ENCODE data around the gene SPSB4.

Gene SPSB4

DNA sequence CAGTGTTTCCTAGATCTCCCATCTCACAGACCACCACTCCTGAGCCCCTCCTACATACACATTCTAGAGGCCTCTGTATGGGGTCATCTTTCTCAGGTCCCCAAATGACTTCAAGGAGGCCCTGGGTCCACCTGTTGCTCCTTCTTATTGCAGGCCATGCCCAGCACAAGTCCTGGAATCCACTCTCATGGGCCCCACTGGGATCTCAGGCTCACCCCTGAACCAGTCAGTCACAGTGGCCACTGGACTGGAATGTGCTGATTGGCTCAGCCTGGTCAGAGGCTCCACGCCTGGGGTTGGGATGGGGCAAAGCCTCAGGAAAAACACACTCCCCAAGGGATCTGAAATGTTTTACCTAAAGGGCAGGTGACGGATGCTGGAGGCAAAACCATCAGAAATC is 55.7 kb downstream of the SPSB4 start:
- Histone ChIP-seq H3K14ac (ENCODE audit: low read length) (no peak overlapping the region), H3K36me3 (replicated peaks in 1 of 2; ENCODE audit: control insufficient read depth in 2 of 2, insufficient read depth in 2 of 2, low read length in 2 of 2) (peaks cover 0 to 88% of the 10 kb centered on the region in 2 donors), H3K9me3 (replicated peaks in 1 of 2; ENCODE audit: control insufficient read depth in 2 of 2, insufficient read depth in 1 of 2, low read depth in 1 of 2, low read length in 2 of 2) (peaks cover 7 to 34% of the 10 kb centered on the region in 2 donors), H3K23ac (ENCODE audit: low read depth, low read length, poor library complexity) (no peak overlapping the region), H3K27me3 (ENCODE audit: control insufficient read depth in 3 of 3, insufficient read depth in 3 of 3, low read depth in 1 of 3, low read length in 3 of 3) (no peaks in the 10 kb centered on the region), H3K18ac (ENCODE audit: low read length) (no peak overlapping the region), H2BK120ac (ENCODE audit: low read depth, low read length) (no peak overlapping the region), H2AK5ac (ENCODE audit: low read depth, low read length) (no peak overlapping the region), H2BK5ac (ENCODE audit: low read length) (no peak overlapping the region), H3K27ac (replicated peaks; ENCODE audit: low read length) (no peak overlapping the region), H3K4ac (ENCODE audit: low read length) (no peak overlapping the region), H2BK15ac (ENCODE audit: low read length) (no peak overlapping the region), H3K79me1 (ENCODE audit: low read depth, low read length) (no peaks in the 10 kb centered on the region), H4K91ac (ENCODE audit: low read depth, low read length, poor library complexity) (no peak overlapping the region), H3K4me1 (ENCODE audit: control insufficient read depth in 2 of 2, insufficient read depth in 1 of 2, low read depth in 1 of 2, low read length in 2 of 2) (peaks cover 19 to 21% of the 10 kb centered on the region in 2 donors), H2BK12ac (ENCODE audit: low read length) (no peak overlapping the region), H3K9ac (ENCODE audit: low read depth, low read length, poor library complexity) (no peak overlapping the region), H3K4me2 (ENCODE audit: insufficient read depth, low read length, poor library complexity, severe bottlenecking) (no peak overlapping the region), H4K8ac (ENCODE audit: low read depth, low read length) (no peak overlapping the region), H2AFZ (ENCODE audit: low read length) (no peak overlapping the region), H3K4me3 (ENCODE audit: low read length in 2 of 2) (no peak overlapping the region)
- no peak for DNase-seq (ENCODE audit: low spot score)
- no CpG with 5 or more reads among the region's 2 CpGs for WGBS, 2 donors (ENCODE audit: extremely low coverage in 2 of 2, insufficient read length in 2 of 2, insufficient replicate concordance in 1 of 2)

DNA sequence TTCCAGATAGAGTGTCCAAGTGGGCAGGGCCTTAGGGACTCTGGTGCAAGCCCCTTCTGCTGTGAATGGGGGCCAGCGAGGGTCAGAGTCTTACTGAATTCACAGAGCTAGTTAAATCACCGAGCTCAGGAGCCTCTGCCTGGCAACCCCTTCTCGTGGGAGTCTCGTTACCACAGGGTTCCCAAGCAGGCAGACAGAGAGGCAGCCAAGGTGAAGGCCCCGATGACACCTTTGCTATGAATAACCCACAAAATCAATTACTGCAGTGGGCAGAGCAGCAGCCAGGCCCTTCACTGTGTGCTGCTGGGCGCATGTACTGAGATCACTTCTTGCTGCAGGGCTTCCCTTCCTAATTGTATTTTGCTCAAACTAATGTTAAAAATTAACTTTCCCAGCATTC is 56.9 kb downstream of the SPSB4 start:
- Histone ChIP-seq H3K14ac (ENCODE audit: low read length) (no peak overlapping the region), H3K9me3 (replicated peaks in 1 of 2; ENCODE audit: control insufficient read depth in 2 of 2, insufficient read depth in 1 of 2, low read depth in 1 of 2, low read length in 2 of 2) (peaks cover 7 to 42% of the 10 kb centered on the region in 2 donors)

DNA sequence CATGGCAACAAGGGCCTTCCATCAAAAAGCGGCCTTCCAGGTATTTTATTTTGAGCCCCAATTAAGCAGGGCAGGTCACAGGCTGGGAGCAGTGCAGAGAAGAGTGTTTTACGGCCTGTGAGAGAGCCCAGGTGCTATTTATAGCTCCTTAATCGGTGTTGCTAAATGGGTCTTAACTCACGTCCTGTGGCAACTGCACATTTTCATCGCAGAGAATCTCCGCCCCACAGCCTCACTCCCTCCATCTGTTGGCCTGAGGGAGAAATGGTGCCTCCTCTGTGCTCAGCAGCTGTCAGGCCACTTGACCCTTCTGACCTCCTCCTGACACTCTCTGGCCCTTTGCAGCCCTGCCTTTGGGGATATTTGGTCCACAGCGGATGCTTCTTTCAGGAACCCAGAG is 58.6 kb downstream of the SPSB4 start:
- DNase-seq (ENCODE audit: low spot score), result no peak
- no peak overlapping the region for H3K18ac ChIP-seq (ENCODE audit: low read length)
- no peak overlapping the region for H3K4me3 ChIP-seq (ENCODE audit: low read length in 2 of 2)
- no peak overlapping the region for H2BK12ac ChIP-seq (ENCODE audit: low read length)
- H2BK5ac ChIP-seq (ENCODE audit: low read length), result no peak overlapping the region
- H3K9ac ChIP-seq (ENCODE audit: low read depth, low read length, poor library complexity), result no peak overlapping the region
- H3K9me3 ChIP-seq (replicated peaks in 1 of 2; ENCODE audit: control insufficient read depth in 2 of 2, insufficient read depth in 1 of 2, low read depth in 1 of 2, low read length in 2 of 2), result peaks cover 7 to 46% of the 10 kb centered on the region in 2 donors
- H3K4me1 ChIP-seq (ENCODE audit: control insufficient read depth in 2 of 2, insufficient read depth in 1 of 2, low read depth in 1 of 2, low read length in 2 of 2), result peaks cover 0 to 4% of the 10 kb centered on the region in 2 donors
- H3K36me3 ChIP-seq (replicated peaks in 1 of 2; ENCODE audit: control insufficient read depth in 2 of 2, insufficient read depth in 2 of 2, low read length in 2 of 2), result peaks cover 0 to 94% of the 10 kb centered on the region in 2 donors
- H3K23ac ChIP-seq (ENCODE audit: low read depth, low read length, poor library complexity), result no peak overlapping the region
- no peak overlapping the region for H3K14ac ChIP-seq (ENCODE audit: low read length)
- H2BK15ac ChIP-seq (ENCODE audit: low read length), result no peak overlapping the region
- no peak overlapping the region for H4K91ac ChIP-seq (ENCODE audit: low read depth, low read length, poor library complexity)
- no peak overlapping the region for H3K27ac ChIP-seq (replicated peaks; ENCODE audit: low read length)
- H2BK120ac ChIP-seq (ENCODE audit: low read depth, low read length), result no peak overlapping the region
- WGBS, 2 donors (ENCODE audit: extremely low coverage in 2 of 2, insufficient read length in 2 of 2, insufficient replicate concordance in 1 of 2), result no CpG with 5 or more reads among the region's 7 CpGs
- H2AK5ac ChIP-seq (ENCODE audit: low read depth, low read length), result no peak overlapping the region
- no peaks in the 10 kb centered on the region for H3K27me3 ChIP-seq (ENCODE audit: control insufficient read depth in 3 of 3, insufficient read depth in 3 of 3, low read depth in 1 of 3, low read length in 3 of 3)
- H3K79me1 ChIP-seq (ENCODE audit: low read depth, low read length), result no peaks in the 10 kb centered on the region
- H4K8ac ChIP-seq (ENCODE audit: low read depth, low read length), result no peak overlapping the region
- H3K4ac ChIP-seq (ENCODE audit: low read length), result no peak overlapping the region
- H3K4me2 ChIP-seq (ENCODE audit: insufficient read depth, low read length, poor library complexity, severe bottlenecking), result no peak overlapping the region
- H2AFZ ChIP-seq (ENCODE audit: low read length), result no peak overlapping the region

More for the DNA sequence above, 56.9 kb downstream of the SPSB4 start:
- no peak overlapping the region for H2AK5ac ChIP-seq (ENCODE audit: low read depth, low read length)
- H3K27ac ChIP-seq (replicated peaks; ENCODE audit: low read length), result no peak overlapping the region
- no peak for DNase-seq (ENCODE audit: low spot score)
- H2BK15ac ChIP-seq (ENCODE audit: low read length), result no peak overlapping the region
- no peak overlapping the region for H4K91ac ChIP-seq (ENCODE audit: low read depth, low read length, poor library complexity)
- H2BK120ac ChIP-seq (ENCODE audit: low read depth, low read length), result no peak overlapping the region
- H3K79me1 ChIP-seq (ENCODE audit: low read depth, low read length), result no peaks in the 10 kb centered on the region
- no peak overlapping the region for H3K18ac ChIP-seq (ENCODE audit: low read length)
- no peak overlapping the region for H3K23ac ChIP-seq (ENCODE audit: low read depth, low read length, poor library complexity)
- WGBS, 2 donors (ENCODE audit: extremely low coverage in 2 of 2, insufficient read length in 2 of 2, insufficient replicate concordance in 1 of 2), result no CpG with 5 or more reads among the region's 6 CpGs
- H3K27me3 ChIP-seq (ENCODE audit: control insufficient read depth in 3 of 3, insufficient read depth in 3 of 3, low read depth in 1 of 3, low read length in 3 of 3), result no peaks in the 10 kb centered on the region
- H3K4me1 ChIP-seq (ENCODE audit: control insufficient read depth in 2 of 2, insufficient read depth in 1 of 2, low read depth in 1 of 2, low read length in 2 of 2), result peaks cover 14 to 17% of the 10 kb centered on the region in 2 donors
- no peak overlapping the region for H3K4me3 ChIP-seq (ENCODE audit: low read length in 2 of 2)
- H2AFZ ChIP-seq (ENCODE audit: low read length), result no peak overlapping the region
- no peak overlapping the region for H4K8ac ChIP-seq (ENCODE audit: low read depth, low read length)
- no peak overlapping the region for H3K4ac ChIP-seq (ENCODE audit: low read length)
- H2BK12ac ChIP-seq (ENCODE audit: low read length), result no peak overlapping the region
- peaks cover 0 to 84% of the 10 kb centered on the region in 2 donors for H3K36me3 ChIP-seq (replicated peaks in 1 of 2; ENCODE audit: control insufficient read depth in 2 of 2, insufficient read depth in 2 of 2, low read length in 2 of 2)
- H3K4me2 ChIP-seq (ENCODE audit: insufficient read depth, low read length, poor library complexity, severe bottlenecking), result no peak overlapping the region
- no peak overlapping the region for H3K9ac ChIP-seq (ENCODE audit: low read depth, low read length, poor library complexity)
- H2BK5ac ChIP-seq (ENCODE audit: low read length), result no peak overlapping the region

GRCh38 chr3:141110322-141110721 is 59.2 kb downstream of the SPSB4 start:
- H2BK120ac ChIP-seq (ENCODE audit: low read depth, low read length), result no peak overlapping the region
- H4K91ac ChIP-seq (ENCODE audit: low read depth, low read length, poor library complexity), result no peak overlapping the region
- H2BK12ac ChIP-seq (ENCODE audit: low read length), result no peak overlapping the region
- no peaks in the 10 kb centered on the region for H3K4me1 ChIP-seq (ENCODE audit: control insufficient read depth in 2 of 2, insufficient read depth in 1 of 2, low read depth in 1 of 2, low read length in 2 of 2)
- peaks cover 0 to 94% of the 10 kb centered on the region in 2 donors for H3K36me3 ChIP-seq (replicated peaks in 1 of 2; ENCODE audit: control insufficient read depth in 2 of 2, insufficient read depth in 2 of 2, low read length in 2 of 2)
- H3K4me3 ChIP-seq (ENCODE audit: low read length in 2 of 2), result no peak overlapping the region
- H4K8ac ChIP-seq (ENCODE audit: low read depth, low read length), result no peak overlapping the region
- no peak for DNase-seq (ENCODE audit: low spot score)
- no peak overlapping the region for H3K4me2 ChIP-seq (ENCODE audit: insufficient read depth, low read length, poor library complexity, severe bottlenecking)
- no peak overlapping the region for H2AFZ ChIP-seq (ENCODE audit: low read length)
- no peak overlapping the region for H3K4ac ChIP-seq (ENCODE audit: low read length)
- H2BK15ac ChIP-seq (ENCODE audit: low read length), result no peak overlapping the region
- H2AK5ac ChIP-seq (ENCODE audit: low read depth, low read length), result no peak overlapping the region
- no peaks in the 10 kb centered on the region for H3K27me3 ChIP-seq (ENCODE audit: control insufficient read depth in 3 of 3, insufficient read depth in 3 of 3, low read depth in 1 of 3, low read length in 3 of 3)
- H3K14ac ChIP-seq (ENCODE audit: low read length), result no peak overlapping the region
- no peak overlapping the region for H2BK5ac ChIP-seq (ENCODE audit: low read length)
- no peak overlapping the region for H3K9ac ChIP-seq (ENCODE audit: low read depth, low read length, poor library complexity)
- no peaks in the 10 kb centered on the region for H3K79me1 ChIP-seq (ENCODE audit: low read depth, low read length)
- no peak overlapping the region for H3K27ac ChIP-seq (replicated peaks; ENCODE audit: low read length)
- no peak overlapping the region for H3K18ac ChIP-seq (ENCODE audit: low read length)
- H3K23ac ChIP-seq (ENCODE audit: low read depth, low read length, poor library complexity), result no peak overlapping the region
- H3K9me3 ChIP-seq (replicated peaks in 1 of 2; ENCODE audit: control insufficient read depth in 2 of 2, insufficient read depth in 1 of 2, low read depth in 1 of 2, low read length in 2 of 2), result peaks cover 7 to 46% of the 10 kb centered on the region in 2 donors

Measured in neuronal stem cell (in vitro differentiated cells).